Myometrial cell (primary cell): ENCODE data around the gene IFRD1. TPM values are rescaled to one million over a fixed set of nuclear protein-coding genes. Genes with fewer than 3 reads are reported as not detected.

Source experiments
- total RNA-seq: library from RNA; depleted of rRNA; stranded (reverse); fragments of >200 nt; gene quantifications from 2 replicates; pipeline ENCODE4 v1.2.3, GENCODE V29; 2015

Gene IFRD1, protein sequence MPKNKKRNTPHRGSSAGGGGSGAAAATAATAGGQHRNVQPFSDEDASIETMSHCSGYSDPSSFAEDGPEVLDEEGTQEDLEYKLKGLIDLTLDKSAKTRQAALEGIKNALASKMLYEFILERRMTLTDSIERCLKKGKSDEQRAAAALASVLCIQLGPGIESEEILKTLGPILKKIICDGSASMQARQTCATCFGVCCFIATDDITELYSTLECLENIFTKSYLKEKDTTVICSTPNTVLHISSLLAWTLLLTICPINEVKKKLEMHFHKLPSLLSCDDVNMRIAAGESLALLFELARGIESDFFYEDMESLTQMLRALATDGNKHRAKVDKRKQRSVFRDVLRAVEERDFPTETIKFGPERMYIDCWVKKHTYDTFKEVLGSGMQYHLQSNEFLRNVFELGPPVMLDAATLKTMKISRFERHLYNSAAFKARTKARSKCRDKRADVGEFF
- total RNA-seq, result 26.6 and 32.6 TPM in 2 replicates

DNA sequence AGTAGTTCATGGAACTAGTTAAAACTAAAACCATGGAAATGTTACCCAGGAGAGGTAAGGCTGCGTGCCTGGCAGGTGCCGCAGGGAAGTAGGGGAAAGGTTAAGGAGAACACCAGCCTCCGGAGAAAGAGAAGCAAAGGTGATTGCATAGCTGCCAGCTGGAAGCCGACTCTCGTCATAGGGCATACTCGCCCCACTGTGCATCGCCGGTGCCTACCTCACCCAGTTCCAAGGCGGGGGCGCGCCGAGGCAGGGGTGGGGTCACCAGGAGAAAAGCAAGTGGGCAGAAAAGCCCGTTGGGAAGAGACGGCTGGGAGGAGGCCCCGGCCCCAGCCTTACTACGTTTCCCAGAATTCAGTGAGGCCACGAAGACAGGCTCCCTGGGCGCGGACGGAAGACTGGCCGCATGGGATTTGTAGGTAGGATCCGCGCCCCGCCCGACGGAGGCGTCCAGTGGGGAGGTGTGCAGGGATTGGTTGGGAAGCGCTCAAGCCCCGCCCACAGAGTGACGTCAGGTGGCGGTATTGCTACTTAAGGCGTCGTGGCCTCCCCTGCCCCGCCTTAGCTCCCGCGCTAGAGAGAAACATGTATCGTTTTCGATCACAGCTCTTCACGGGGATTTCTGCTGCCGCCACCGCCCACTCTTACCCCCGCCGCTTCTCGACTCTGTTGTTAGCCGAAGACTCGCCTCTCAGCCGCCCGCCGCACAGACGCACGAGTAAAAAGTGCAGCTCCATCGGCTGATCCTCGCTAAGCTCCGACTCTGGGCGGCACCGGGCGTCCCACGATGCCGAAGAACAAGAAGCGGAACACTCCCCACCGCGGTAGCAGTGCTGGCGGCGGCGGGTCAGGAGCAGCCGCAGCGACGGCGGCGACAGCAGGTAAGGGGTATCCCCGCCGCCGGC lies at the start of gene IFRD1:
Gene IFRD1 (plus strand): TSS at position 559 of the 905 bp plus-strand sequence. CDS start 229 bp downstream, at position 788.

Other genes starting within 250 kb of the IFRD1 start
- 6.6 and 8.1 TPM in 2 replicates for gene DOCK4, start 244.1 kb upstream of the IFRD1 start, total RNA-seq
- gene ZNF277, start 243.8 kb upstream of the IFRD1 start, total RNA-seq, result 18.2 and 25.5 TPM in 2 replicates
- not detected in 2 replicates for gene LSMEM1, start 30.5 kb downstream of the IFRD1 start, total RNA-seq